GM19328 (cell line): ENCODE data around the gene ABHD17C.
A peak's percentile ranks its signal among the peaks of the same experiment; 100 is the strongest.
"Not testable (repeated sequence)": the region's sequence is repeated elsewhere in the genome, so short reads cannot be mapped to it uniquely, and the experiment has no call there.

Source experiments
- ATAC-seq: cut with Tn5 transposase; IDR thresholded peaks from one replicate; pipeline ENCODE4 v1.9.1; 2021; ENCODE audit warnings: mild to moderate bottlenecking, moderate library complexity; ENCODE audit not compliant: unreplicated experiment

The ABHD17C gene

DNA sequence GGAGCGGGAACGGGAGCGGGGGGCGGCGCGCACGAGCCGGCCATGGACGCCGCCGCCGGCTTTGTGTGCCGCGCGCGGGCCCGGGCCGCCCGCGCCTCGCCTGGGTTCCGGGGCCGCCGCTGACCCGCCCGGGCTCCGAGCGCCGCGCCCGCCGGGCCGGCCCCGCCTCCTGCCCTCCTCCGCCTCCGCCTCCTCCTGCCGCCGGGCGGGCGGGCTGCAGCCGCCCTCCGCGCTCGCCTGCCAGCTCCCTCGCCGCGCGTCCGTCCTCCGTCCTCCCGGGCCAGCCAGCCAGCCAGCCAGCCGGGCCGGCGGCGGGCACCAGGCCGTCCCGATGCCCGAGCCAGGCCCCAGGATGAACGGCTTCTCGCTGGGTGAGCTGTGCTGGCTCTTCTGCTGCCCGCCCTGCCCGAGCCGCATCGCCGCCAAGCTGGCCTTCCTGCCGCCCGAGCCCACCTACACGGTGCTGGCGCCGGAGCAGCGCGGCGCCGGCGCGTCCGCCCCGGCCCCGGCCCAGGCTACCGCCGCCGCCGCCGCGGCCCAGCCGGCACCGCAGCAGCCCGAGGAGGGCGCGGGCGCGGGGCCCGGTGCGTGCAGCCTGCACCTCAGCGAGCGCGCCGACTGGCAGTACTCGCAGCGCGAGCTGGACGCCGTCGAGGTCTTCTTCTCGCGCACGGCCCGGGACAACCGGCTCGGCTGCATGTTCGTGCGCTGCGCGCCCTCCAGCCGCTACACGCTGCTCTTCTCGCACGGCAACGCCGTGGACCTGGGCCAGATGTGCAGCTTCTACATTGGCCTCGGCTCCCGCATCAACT is at the start of gene ABHD17C:
Gene ABHD17C, plus strand, starts transcription at position 212 of the 812 bp plus-strand sequence. Its CDS starts 120 bp downstream, at position 332.
- ATAC-seq: peak; percentile 82

DNA sequence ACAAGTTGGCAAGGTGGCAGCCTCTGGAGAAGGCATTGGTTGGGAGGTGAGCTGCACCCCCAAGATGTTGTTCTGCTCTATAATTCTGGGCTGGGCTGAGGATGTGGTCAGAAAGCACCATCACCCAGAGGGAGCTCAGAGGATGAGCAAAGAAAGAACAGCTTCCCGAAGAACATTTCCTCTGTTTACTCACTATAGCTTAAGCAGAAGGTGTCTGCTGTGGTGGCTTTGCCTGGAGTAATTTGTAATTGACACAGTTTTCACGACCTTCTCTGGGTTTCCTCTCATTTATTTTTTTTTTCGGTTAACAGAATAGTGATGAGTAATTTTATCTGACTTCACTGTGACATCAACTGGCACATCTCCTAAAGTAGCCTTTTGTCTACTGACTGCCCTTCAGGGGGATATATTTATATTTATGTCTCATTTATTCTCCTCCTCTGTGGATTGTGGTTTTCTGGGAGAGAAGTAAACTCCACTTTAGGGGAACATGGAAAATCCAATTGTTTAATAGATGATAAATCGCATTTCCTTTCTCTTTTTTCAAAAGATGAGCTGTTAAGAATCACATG is 49.5 kb upstream of the ABHD17C start:
- ATAC-seq: no peak

DNA sequence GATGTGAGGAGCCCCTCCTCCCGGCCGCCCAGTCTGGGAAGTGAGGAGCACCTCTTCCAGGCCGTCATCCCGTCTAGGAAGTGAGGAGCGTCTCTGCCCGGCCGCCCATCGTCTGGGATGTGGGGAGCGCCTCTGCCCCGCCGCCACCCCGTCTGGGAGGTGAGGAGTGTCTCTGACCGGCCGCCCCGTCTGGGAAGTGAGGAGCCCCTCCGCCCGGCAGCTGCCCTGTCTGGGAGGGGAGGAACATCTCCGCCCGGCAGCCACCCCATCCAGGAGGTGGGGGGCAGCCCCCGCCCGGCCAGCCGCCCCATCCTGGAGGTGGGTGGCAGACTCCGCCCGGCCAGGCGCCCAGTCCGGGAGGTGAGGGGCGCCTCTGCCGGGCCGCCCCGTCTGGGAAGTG is 47.7 kb upstream of the ABHD17C start:
- not testable (repeated sequence) for ATAC-seq

DNA sequence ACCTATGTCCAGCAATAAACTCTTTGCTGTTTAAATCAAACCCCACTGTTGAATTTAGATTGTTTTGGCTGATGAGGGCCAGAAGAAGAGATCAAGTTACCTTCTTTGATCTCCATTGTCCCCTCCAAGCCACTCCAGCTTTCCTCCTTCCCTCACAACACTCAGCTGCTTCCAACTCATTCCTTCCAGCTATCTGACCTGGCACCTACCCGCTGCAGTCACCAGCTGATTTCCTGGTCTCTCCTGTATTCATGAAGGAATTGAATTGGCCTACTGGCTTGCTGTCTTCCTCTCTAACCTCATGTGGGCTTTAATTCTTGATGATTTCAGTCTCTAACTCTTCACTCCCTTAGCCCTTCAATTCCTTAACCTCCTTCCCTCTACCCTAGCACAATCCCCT is 40.8 kb upstream of the ABHD17C start:
- ATAC-seq: no peak

DNA sequence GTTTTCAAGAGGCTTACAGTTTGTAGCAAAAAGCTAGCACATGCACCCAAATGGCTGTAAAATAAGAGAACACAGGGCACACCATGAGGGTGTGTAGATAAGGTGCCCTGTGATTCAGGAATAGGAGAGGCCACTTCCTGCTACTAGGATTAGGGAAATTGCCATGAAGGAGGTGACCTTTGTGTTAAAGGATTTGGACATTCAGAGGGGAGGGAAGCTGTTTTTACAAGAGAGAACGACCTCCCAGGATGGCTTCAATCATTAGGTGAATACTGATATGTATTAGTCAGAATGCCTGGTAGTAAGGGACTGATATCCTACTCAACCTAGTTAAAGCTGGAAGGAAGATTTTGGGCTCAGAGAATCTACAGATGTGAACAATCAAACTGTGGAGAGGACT is 35.7 kb upstream of the ABHD17C start:
- ATAC-seq: no peak

DNA sequence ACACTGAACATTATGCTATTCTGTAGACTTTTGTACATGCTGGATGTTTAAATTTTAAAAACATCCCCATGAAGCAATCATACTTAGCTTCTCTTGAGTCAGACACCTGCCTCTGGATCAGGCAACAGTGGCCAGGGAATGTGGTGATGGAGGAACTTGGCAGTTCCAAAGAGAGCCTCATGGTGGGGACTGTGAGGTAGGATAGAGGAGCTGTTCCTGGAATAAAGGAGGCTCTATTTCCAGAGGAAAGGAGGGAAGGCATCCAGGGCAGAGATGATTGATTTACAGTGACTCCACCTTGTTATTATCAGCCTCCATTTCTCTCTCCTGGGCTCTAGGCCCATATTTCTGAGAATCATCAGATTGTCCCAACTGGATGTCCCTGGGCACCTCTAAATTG is 35.0 kb upstream of the ABHD17C start:
- no peak for ATAC-seq

DNA sequence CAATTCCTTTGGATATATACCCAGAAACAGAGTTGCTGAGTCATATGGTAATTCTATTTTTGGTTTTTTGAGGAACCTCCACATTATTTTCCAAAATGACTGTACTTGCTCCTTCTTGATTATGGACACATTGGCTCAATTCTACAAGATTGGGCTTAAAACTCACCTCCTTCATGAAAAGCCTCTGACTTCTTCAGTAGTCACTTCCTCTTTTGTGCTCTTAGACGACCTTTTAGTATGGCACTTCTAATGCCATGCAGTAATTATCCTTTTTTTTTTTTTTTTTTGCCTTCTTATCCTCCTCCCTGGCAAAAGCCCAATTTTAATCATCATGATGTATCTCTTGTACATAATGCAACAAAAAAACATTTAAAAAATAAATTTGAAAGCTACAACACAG is 33.0 kb upstream of the ABHD17C start:
- no peak for ATAC-seq

DNA sequence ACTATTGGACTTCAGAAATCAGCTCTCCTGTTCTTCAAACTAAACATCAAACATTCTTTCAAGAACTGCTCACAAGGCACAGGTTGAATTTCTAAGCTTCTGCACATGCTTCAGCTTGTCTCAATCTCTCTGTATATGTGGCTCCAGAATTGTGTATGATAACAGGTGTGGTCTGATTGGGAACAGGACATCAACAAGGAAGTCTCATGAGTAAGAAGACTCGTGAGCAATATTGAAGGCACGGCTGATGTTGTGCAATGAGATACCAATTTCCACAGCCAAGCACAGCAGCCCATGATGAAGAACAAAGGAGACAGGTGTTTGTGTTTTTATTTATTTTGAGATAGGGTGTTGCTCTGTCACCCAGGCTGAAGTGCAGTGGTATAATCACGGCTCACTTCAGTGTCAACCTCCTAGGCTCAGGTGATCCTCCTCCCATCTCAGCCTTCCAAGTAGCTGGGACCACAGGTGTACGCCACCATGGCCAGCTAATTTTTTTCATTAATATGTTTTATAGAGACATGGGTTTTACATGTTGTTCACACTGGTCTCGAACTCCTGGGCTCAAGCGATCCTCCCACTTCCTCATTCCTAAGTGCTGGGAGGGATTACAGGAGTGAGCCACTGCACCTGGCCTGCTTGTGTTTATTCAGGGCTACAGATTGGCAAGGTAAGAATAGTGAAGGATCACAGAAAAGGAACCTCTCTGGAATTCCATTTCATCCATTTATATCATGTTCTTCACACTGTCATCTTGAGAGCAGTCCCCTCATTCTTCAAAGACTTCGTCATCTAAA is 32.2 kb upstream of the ABHD17C start:
- no peak for ATAC-seq

DNA sequence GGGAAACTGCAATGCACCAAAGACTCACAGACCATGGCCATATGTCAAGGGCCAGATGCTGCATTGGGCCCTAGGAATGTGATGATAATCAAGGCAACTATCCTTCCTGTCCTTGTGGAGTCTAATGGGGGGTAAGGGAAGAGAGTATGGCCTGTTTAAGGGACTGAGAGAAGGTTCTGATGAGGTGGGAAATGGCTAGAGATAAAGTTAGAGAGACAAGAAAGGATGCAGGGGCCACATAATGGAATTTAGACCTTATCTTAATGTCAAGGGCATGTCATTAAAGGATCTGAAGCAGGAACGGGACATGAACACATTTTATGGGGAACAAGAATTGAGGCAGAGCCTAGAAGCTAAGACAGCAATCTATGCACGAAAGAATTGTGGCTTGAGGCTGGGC is 30.0 kb upstream of the ABHD17C start:
- ATAC-seq: no peak

DNA sequence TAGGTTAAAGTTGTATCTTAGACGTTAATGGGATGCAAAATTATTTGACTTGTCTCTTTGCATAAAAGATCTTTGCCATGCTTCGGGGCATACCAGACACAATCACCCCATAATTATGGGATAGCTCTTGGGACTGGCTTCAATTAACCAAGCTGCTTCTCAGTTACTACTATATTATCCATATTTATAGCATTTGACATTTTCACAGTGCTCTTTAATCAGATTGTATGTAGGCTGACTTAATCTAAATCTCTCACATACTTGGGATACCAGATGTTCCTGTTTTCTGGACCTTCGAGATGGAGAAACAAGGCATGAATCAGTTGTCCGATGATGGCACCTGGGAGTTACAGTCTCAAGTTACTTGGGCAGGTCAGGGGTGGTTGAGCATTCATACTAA is 27.2 kb upstream of the ABHD17C start:
- ATAC-seq: no peak

DNA sequence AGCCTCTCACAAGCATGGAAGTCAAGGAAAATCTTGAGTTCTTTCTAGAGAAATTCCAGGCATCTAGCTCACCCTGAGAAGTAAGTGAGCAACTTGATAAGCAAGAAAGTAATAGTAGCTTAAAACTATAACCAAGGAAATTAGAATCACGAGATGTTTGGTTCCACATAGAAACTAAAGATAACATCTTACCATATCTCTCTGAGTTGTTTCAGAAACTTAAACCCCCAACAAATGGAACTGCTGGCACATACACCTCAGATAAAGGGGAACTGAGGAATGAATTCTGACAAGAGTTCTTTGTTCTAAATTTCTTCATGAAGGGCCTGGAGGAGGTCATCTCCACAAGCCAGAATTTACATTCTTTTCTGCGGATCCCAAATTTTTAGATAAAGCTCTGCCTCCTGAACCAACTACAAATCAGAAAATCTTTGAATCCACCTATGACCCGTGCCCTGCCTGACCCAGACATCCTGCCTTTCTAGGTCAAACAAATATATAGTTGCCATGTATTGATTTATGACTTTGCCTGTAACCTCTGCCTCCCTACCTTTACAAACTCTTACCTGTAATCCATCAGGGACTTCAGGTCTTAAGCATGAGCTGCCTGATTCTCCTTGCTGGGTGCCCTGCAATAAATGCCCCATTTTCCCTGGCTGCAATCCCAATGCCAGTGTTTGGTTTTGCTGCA is 26.4 kb upstream of the ABHD17C start:
- ATAC-seq: no peak

DNA sequence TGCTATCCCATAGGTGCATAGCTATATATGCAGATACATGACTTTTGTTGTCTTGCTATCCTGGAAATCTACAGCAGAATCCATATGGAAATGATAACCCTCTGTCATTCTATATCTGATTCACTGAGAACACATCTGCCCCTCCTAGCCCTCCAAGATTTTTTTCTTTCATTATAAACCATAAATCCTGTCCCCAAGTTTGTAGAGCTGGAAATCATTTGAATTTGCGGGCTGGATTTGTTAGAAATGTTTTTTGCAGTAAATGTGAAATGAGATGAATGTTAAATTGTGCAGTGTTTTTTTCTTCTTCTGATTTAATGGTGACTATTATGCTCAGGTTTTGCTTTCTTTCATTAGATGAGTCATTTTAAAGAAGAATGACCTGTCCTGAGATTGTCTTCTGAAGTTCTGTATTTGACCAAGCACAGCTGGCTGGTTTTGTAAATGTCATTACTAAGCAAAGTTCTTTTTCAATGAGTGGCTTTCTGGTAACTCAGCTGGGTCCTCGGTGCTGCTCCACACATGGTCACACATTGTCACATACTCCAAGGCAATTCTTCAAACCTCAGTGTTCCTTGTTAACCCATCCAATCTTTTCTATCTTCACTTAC is 25.3 kb upstream of the ABHD17C start:
- ATAC-seq: no peak

DNA sequence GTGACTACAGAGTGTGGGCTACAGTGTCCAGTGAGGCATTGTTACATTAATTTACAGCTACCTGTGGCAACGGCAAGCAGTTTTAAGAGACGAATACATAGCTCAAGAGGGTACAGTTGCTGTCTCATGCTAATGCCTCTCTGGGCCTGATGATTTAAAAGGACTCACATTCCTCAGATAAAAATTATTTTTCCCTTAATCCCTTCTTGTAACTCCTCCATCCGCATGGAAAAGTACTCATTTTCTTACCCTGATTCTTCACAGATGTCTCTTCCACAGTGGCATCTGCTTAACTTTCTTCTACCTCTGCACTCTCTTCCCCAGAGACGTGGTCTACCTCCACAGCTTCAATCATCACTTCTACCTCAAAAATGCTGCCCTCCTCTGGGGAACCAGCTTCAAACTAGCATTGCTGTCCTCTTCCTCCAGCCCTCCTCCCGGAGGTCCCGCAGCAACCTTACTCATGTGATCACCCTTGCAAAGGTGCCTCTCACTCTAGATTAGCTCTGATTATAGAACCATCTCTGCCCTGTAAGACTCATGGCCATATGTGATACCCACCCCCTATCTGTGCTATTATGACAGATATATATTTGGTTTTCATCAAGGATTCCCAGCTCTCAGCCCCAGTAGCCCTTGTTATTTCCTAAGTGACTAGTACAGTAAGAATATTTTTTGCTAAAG is 21.4 kb upstream of the ABHD17C start:
- ATAC-seq: no peak

DNA sequence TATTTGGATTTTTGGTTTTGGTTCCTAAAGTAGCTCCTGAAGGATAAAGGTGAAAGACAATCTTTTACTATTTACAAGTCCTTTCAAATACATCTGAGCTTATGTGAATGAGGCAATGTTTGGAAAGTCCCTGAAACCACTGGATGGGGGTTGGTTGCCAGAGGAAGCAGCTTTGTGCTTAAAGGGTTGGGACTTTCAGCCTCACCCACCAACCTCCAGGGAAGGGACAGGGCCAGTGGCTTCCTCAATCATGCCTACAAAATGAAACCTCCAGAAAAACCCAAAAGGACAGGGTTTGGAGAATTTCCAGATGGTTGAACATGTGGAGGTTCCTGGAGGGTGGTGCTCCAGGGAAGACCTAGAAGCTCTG is 20.9 kb upstream of the ABHD17C start:
- no peak for ATAC-seq

DNA sequence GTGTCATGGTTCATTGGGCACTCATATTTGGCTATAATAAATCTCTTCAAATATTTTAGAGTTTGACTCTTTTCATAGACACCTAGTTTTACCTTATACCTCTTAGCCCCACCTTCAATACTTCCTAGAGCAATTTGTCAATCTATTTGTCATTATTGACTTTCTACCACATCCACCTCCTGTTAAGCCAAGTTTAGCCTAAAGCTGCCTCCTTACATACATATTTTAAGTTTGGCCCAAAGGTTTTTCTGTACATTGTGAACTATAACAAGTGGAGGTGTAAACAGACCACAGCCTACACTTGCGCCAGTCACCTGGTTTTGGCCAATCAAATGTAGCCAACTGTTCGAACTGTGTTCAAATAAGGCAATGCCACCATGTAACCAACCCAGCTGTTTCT is 18.1 kb upstream of the ABHD17C start:
- ATAC-seq: no peak

DNA sequence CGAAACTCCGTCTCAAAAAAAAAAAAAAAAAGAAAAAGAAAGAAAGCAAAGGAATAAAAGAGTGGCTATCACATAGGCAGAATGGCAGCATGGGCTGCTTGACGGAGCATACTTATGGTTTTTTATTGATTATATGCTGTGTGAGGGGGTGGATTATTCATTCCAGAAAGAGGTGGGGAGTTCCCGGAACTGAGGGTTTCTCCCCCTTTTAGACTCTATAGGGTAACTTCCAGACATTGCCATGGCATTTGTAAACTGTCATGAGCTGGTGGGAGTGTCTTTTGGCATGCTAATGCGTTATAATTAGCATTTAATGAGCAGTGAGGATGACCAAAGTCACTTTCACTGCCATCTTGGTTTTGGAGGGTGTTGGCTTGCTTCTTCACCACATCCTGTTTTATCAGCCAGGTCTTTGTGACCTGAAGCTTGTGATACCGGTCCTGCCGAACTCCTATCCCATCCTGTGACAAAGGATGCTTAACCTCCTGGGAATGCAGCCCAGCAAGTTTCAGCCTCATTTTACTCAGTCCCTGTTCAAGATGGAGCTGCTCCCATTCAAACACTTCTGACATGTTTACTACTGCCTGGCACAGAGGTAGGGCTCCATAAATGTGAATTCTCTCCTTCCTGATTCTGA is 15.8 kb upstream of the ABHD17C start:
- ATAC-seq: no peak

DNA sequence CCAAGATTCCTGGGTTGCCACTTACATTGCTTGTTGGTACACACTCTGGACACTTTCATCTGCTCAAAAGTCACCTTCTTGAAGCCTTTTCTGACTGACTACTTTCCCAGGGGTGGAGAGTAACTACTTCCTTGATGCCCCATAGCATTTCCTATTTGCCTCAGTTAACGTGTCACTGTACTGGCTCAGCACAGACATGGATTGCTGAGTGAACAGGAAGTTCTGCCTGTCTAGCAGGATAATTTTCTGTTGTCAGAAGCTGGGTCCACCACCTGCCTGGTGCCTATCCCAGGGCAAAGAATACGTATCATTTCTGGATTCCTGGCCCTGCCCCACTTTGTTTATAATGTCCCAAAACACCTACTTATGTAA is 15.3 kb upstream of the ABHD17C start:
- ATAC-seq: no peak

DNA sequence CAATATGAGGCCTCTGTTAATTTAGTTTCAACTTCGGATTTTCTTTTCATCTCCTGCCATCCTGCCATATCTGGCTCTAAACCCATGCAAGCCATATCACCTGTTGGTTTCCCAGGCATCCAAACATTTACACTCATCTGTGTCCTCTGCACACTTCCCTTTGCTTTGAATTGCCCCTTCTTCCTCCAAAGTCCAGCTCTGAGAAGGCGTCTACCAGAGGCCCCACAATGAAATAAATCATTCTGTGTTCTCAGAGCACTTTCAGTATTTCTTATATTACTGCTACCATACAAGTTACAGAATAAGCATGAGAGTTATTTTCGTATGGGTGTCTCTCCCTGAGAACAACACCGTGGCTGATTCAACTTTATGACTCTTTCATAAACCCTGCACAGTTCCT is 12.9 kb upstream of the ABHD17C start:
- no peak for ATAC-seq

DNA sequence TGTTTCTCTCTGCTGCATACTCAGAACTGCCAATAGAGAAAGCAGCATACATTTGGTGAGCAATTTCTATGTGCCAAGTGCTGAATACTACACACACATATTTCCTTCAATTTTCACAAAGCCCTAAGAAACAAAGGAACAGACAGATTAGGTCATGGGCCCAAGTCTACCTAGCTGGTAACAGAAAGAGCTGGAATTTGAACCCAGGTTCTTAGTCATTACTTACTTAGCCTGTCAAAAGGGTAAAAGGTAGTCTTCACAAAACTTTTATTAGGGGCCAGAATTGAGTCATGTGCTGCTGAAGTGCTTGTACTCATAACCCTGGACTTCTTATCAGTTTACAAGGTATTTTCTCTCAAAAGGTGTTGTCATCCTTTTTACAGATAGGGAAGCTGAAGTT is 10.4 kb upstream of the ABHD17C start:
- ATAC-seq: no peak

DNA sequence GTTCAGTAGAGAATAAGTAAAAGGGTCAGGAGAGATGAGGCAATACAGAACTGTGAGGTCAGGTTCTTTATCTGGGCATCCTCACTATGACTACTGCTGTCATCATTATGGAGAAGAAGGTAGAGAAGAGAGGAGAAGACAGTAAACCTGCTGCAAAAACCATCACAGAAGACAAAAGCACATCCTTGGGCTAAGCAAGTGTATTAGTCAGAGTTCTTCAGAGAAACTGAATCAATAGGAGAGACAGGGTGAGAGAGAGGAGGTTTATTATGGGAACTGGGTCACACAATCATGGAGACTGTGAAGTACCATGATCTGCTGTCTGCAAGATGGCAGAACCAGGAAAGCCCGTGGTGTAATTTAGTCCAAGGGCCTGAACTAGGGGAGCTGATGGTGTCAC is 9.5 kb upstream of the ABHD17C start:
- no peak for ATAC-seq
